ENCODE data around the gene COL24A1.
"Not testable (repeated sequence)": the region's sequence is repeated elsewhere in the genome, so short reads cannot be mapped to it uniquely, and the experiment has no call there.

Gene COL24A1

GRCh38 chr1:85900921-85901320 is 255.7 kb downstream of the COL24A1 start:
- H3K4me3 ChIP-seq (ENCODE audit: low read depth, low read length): no peak overlapping the region

- no peak overlapping the region for H3K4me3 ChIP-seq (ENCODE audit: low read depth, low read length)
Observed at GRCh38 chr1:85898861-85899260, 257.7 kb downstream of the COL24A1 start.

- H3K4me3 ChIP-seq (ENCODE audit: low read depth, low read length): no peak overlapping the region
Observed at GRCh38 chr1:85894651-85895050, 261.9 kb downstream of the COL24A1 start.

GRCh38 chr1:85892366-85892765 is 264.2 kb downstream of the COL24A1 start:
- H3K4me3 ChIP-seq (ENCODE audit: low read depth, low read length): no peak overlapping the region

- H3K4me3 ChIP-seq (ENCODE audit: low read depth, low read length): no peak overlapping the region
Observed at GRCh38 chr1:85889870-85890269, 266.7 kb downstream of the COL24A1 start.

GRCh38 chr1:85888921-85889320 is 267.7 kb downstream of the COL24A1 start:
- H3K4me3 ChIP-seq (ENCODE audit: low read depth, low read length): no peak overlapping the region

GRCh38 chr1:85884372-85885035 is 272.1 kb downstream of the COL24A1 start:
- no peak overlapping the region for H3K4me3 ChIP-seq (ENCODE audit: low read depth, low read length)

GRCh38 chr1:85867189-85867588 is 289.4 kb downstream of the COL24A1 start:
- H3K4me3 ChIP-seq (ENCODE audit: low read depth, low read length): no peak overlapping the region

- no peak overlapping the region for H3K4me3 ChIP-seq (ENCODE audit: low read depth, low read length)
Observed at GRCh38 chr1:85865213-85865612, 291.4 kb downstream of the COL24A1 start.

GRCh38 chr1:85864727-85865126 is 291.8 kb downstream of the COL24A1 start:
- H3K4me3 ChIP-seq (ENCODE audit: low read depth, low read length): no peak overlapping the region

GRCh38 chr1:85863639-85864038 is 292.9 kb downstream of the COL24A1 start:
- not testable (repeated sequence) for H3K4me3 ChIP-seq (ENCODE audit: low read depth, low read length)

GRCh38 chr1:85862456-85862855 is 294.1 kb downstream of the COL24A1 start:
- no peak overlapping the region for H3K4me3 ChIP-seq (ENCODE audit: low read depth, low read length)

GRCh38 chr1:85857991-85858390 is 298.6 kb downstream of the COL24A1 start:
- no peak overlapping the region for H3K4me3 ChIP-seq (ENCODE audit: low read depth, low read length)

GRCh38 chr1:85850238-85850637 is 306.3 kb downstream of the COL24A1 start:
- no peak overlapping the region for H3K4me3 ChIP-seq (ENCODE audit: low read depth, low read length)

- H3K4me3 ChIP-seq (ENCODE audit: low read depth, low read length): no peak overlapping the region
Observed at GRCh38 chr1:85849660-85850059, 306.9 kb downstream of the COL24A1 start.

GRCh38 chr1:85847356-85847755 is 309.2 kb downstream of the COL24A1 start:
- no peak overlapping the region for H3K4me3 ChIP-seq (ENCODE audit: low read depth, low read length)

- H3K4me3 ChIP-seq (ENCODE audit: low read depth, low read length): no peak overlapping the region
Observed at GRCh38 chr1:85846706-85847105, 309.9 kb downstream of the COL24A1 start.

- H3K4me3 ChIP-seq (ENCODE audit: low read depth, low read length): no peak overlapping the region
Observed at GRCh38 chr1:85839459-85839858, 317.1 kb downstream of the COL24A1 start.

GRCh38 chr1:85838238-85838637 is 318.3 kb downstream of the COL24A1 start:
- H3K4me3 ChIP-seq (ENCODE audit: low read depth, low read length): no peak overlapping the region

- no peak overlapping the region for H3K4me3 ChIP-seq (ENCODE audit: low read depth, low read length)
Observed at GRCh38 chr1:85836736-85837135, 319.8 kb downstream of the COL24A1 start.

- not testable (repeated sequence) for H3K4me3 ChIP-seq (ENCODE audit: low read depth, low read length)
Observed at GRCh38 chr1:85833165-85833564, 323.4 kb downstream of the COL24A1 start.

GRCh38 chr1:85830837-85831236 is 325.7 kb downstream of the COL24A1 start:
- H3K4me3 ChIP-seq (ENCODE audit: low read depth, low read length): no peak overlapping the region
